ENCODE measurements around the gene MYL12B. TPM values are rescaled to one million over a fixed set of nuclear protein-coding genes. Genes with fewer than 3 reads are reported as not detected.

Gene MYL12B
- total and polyA plus RNA-seq, 10 donors, result 176 to 371 (median 245) TPM

DNA sequence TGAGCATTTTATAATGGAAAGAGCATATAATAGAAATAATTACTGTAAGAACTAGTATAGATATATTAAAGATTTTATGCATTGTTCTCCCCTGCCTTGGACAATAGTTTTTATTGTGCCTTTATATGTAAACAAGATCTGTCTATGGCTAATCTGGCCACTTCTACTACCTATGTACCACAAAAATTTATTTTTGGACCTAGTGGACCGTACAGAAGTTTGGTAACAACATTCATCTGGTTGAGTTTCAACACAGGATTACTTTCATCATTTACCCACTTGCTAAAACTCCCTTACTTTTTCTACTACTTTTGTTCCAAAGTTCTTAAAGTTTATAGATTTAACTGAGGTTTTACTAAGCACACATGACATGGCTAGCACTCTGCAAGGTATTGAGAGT is 28.9 kb upstream of the MYL12B start:
- TF ChIP-seq POLR2A (IDR thresholded peaks at IDR 0.05) (no peak), POLR2AphosphoS5 (IDR thresholded peaks at IDR 0.05) (no peak)
- TF ChIP-seq, protein P1, sequence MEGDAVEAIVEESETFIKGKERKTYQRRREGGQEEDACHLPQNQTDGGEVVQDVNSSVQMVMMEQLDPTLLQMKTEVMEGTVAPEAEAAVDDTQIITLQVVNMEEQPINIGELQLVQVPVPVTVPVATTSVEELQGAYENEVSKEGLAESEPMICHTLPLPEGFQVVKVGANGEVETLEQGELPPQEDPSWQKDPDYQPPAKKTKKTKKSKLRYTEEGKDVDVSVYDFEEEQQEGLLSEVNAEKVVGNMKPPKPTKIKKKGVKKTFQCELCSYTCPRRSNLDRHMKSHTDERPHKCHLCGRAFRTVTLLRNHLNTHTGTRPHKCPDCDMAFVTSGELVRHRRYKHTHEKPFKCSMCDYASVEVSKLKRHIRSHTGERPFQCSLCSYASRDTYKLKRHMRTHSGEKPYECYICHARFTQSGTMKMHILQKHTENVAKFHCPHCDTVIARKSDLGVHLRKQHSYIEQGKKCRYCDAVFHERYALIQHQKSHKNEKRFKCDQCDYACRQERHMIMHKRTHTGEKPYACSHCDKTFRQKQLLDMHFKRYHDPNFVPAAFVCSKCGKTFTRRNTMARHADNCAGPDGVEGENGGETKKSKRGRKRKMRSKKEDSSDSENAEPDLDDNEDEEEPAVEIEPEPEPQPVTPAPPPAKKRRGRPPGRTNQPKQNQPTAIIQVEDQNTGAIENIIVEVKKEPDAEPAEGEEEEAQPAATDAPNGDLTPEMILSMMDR (IDR thresholded peaks at IDR 0.05 in 8 of 11, conservative IDR thresholded peaks at IDR 0.05 in 3 of 11), result no peak
- intact Hi-C loops (cut with DNase I; ENCODE audit: low total_unique reads), result loop anchor here (10.0 kb wide), 1 partner anchor 58 kb away; no protein-coding TSS in a partner anchor
- Histone ChIP-seq H3K9me3 (no peaks in the 10 kb centered on the region), H3K36me3 (no peaks in the 10 kb centered on the region), H3K27me3 (replicated peaks in 1 of 7) (no peaks in the 10 kb centered on the region), H3K27ac (no peak overlapping the region), H3K4me1 (peaks cover 0 to 10% (median 0%) of the 10 kb centered on the region in 6 donors), H3K4me3 (no peak overlapping the region)
- WGBS, 5 donors, result 50 to 93% (median 69%) methylated on average over 1 of the region's 1 CpG
- no peak for DNase-seq

DNA sequence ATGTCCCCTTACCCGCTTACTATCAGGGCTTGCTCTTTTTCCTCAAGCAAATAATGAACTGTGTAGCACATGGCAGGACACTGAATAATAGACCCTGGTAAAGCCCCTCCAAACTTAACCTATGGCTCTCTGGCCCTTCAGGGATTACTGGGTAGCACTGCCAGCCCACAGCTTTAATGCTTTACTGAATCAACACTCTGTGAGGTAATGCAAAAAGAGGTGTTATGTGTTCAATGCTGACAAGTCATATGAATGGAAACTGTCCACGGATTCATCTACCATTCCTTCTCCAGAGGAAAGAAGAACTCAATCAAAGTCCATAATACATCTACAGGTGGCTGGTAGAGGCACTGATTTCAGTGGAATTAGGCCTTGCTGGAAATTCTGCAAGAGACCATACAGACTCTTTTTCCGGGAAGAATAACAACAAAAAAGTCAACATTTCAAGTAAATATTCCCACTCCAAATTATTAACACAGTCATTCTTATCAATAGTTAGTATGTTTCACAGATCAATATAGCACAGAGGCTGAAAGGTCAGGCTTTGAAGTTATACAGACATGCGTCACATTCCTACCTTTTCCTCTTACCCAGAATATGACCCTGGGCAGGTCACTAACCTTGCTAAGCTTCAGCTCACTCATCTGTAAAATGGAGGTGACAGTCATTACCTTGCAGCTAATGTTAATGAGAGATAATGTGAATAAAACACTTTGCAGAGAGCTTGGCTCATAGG is 28.3 kb upstream of the MYL12B start:
- no peak for DNase-seq
- H3K27ac ChIP-seq, result no peak overlapping the region
- TF ChIP-seq, protein P1 (IDR thresholded peaks at IDR 0.05 in 8 of 11, conservative IDR thresholded peaks at IDR 0.05 in 3 of 11), result no peak
- TF ChIP-seq POLR2A (IDR thresholded peaks at IDR 0.05) (no peak), POLR2AphosphoS5 (IDR thresholded peaks at IDR 0.05) (no peak)
- H3K36me3 ChIP-seq, result no peaks in the 10 kb centered on the region
- H3K4me1 ChIP-seq, result peaks cover 0 to 10% (median 0%) of the 10 kb centered on the region in 6 donors
- H3K9me3 ChIP-seq, result no peaks in the 10 kb centered on the region
- intact Hi-C loops (cut with DNase I; ENCODE audit: low total_unique reads), result loop anchor here (10.0 kb wide), 1 partner anchor 59 kb away; no protein-coding TSS in a partner anchor
- H3K27me3 ChIP-seq (replicated peaks in 1 of 7), result no peaks in the 10 kb centered on the region
- H3K4me3 ChIP-seq, result no peak overlapping the region
- 89 to 98% (median 94%) methylated on average over 4 of the region's 4 CpGs for WGBS, 5 donors

DNA sequence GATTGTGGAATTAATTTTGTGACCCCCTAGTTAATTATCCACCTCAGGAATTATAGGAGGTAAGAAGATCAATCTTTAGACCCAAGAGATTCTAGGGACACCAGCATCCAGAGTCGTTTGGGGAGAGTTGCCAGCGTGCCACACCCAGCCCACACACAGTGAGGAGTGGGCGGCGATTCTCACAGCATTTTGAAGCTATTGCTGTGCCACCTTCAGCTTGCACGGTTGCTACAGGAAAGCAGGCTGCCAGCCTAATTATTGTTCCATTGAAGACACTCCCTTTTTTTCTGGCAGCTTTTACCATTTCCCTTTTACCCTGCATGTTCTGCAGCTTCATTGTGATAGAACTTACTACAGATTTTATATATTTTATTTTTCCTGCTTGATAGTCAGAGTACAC is 27.5 kb upstream of the MYL12B start:
- no peaks in the 10 kb centered on the region for H3K36me3 ChIP-seq
- H3K27me3 ChIP-seq (replicated peaks in 1 of 7), result no peaks in the 10 kb centered on the region
- intact Hi-C loops (cut with DNase I; ENCODE audit: low total_unique reads), result loop anchor here (10.0 kb wide), 1 partner anchor 60 kb away; no protein-coding TSS in a partner anchor
- TF ChIP-seq, protein P1 (IDR thresholded peaks at IDR 0.05 in 8 of 11, conservative IDR thresholded peaks at IDR 0.05 in 3 of 11), result no peak
- TF ChIP-seq POLR2AphosphoS5 (IDR thresholded peaks at IDR 0.05) (no peak), POLR2A (IDR thresholded peaks at IDR 0.05) (no peak)
- peaks cover 0 to 10% (median 0%) of the 10 kb centered on the region in 6 donors for H3K4me1 ChIP-seq
- no peak overlapping the region for H3K4me3 ChIP-seq
- 52 to 72% (median 57%) methylated on average over 5 of the region's 5 CpGs for WGBS, 5 donors
- DNase-seq, result no peak
- no peak overlapping the region for H3K27ac ChIP-seq
- H3K9me3 ChIP-seq, result no peaks in the 10 kb centered on the region

DNA sequence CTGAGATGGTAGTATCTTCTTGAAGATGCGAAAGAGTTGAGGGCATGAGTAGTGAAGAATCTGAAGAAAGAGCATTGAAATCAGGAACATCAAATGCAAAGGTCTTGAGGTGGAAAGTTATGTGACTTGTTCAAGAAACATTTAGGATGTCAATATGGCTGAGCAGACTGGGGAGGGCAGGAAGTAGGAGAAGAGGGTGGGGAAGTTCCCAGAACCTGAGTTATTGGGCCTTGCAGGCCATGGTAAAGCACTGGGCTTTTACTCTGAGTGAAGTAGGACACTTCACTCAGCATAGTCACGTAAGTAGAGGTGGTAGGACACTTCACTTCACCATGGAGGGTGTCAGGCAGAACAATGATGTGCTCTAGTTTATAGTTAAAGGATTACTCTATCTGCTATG is 26.1 kb upstream of the MYL12B start:
- Histone ChIP-seq H3K4me1 (peaks cover 0 to 10% (median 0%) of the 10 kb centered on the region in 6 donors), H3K27ac (no peak overlapping the region), H3K4me3 (no peak overlapping the region), H3K36me3 (no peaks in the 10 kb centered on the region), H3K9me3 (peaks cover 0 to 4% (median 0%) of the 10 kb centered on the region in 8 donors), H3K27me3 (replicated peaks in 1 of 7) (no peaks in the 10 kb centered on the region)
- WGBS, 5 donors, result 88 to 95% (median 93%) methylated on average over 2 of the region's 2 CpGs
- TF ChIP-seq POLR2A (IDR thresholded peaks at IDR 0.05) (no peak), POLR2AphosphoS5 (IDR thresholded peaks at IDR 0.05) (no peak)
- TF ChIP-seq, protein P1 (IDR thresholded peaks at IDR 0.05 in 8 of 11, conservative IDR thresholded peaks at IDR 0.05 in 3 of 11), result no peak
- DNase-seq, result no peak
- intact Hi-C loops (cut with DNase I; ENCODE audit: low total_unique reads), result loop anchor here (10.0 kb wide), 1 partner anchor 61 kb away; no protein-coding TSS in a partner anchor

Data from spleen (tissue), 11 donors.